HG03060 (cell line): ENCODE results near the gene MASP2.
"Not testable (repeated sequence)": the region's sequence is repeated elsewhere in the genome, so short reads cannot be mapped to it uniquely, and the experiment has no call there.

Source experiments
- ATAC-seq: cut with Tn5 transposase; IDR thresholded peaks from one replicate; pipeline ENCODE4 v1.9.1; 2021; ENCODE audit warnings: low read depth, moderate number of reproducible peaks; ENCODE audit not compliant: unreplicated experiment

The MASP2 gene

GRCh38 chr1:11046625-11047365 lies at the start of gene MASP2:
TSS of gene MASP2 (minus strand) at chr1:11047239. CDS start at chr1:11047207, 32 bp downstream.
- no peak for ATAC-seq

DNA sequence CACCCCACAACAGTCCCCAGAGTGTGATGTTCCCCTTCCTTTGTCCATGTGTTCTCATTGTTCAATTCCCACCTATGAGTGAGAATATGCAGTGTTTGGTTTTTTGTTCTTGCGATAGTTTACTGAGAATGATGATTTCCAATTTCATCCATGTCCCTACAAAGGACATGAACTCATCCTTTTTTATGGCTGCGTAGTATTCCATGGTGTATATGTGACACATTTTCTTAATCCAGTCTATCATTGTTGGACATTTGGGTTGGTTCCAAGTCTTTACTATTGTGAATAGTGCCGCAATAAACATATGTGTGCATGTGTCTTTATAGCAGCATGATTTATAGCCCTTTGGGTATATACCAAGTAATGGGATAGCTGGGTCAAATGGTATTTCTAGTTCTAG lies 36.7 kb upstream of the MASP2 start:
- not testable (repeated sequence) for ATAC-seq

DNA sequence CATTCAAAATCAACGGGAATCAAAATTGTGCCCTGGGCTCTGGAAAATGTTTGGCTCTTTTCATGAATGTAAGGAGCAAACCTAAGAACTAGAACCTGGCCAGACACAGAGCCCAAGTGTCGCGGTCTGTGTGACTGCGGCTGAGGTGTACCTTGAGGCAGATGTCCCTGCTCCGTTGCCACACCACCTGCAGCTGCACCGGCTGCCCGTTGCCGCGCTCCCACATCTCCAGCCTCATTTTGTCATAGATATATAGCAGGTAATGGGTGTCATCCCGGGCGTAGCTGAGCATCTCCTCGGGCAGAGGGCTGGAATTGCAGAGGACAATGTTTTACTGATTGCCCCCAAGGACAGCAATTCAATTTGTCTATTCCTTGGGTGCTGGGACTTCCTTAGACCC lies 33.9 kb upstream of the MASP2 start:
- ATAC-seq = no peak

DNA sequence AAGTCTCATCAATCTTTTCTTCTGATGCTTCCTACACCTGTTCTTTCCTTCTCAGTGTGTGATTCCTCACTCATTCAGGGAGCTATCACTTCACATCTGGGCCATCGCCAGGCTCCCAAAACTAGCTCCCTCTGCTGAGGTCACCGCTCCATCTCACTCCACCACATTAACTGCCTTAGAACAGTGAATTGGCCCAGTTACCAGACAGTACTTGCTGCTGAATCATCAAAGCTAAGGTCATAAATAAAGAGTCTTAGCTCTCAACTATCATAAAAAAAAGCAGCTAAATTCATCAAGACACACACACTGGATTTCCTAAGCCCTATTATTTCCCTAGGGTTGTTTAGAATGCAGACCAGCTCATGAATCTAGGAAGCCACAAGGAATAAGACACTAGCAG lies 31.6 kb upstream of the MASP2 start:
- ATAC-seq = no peak

DNA sequence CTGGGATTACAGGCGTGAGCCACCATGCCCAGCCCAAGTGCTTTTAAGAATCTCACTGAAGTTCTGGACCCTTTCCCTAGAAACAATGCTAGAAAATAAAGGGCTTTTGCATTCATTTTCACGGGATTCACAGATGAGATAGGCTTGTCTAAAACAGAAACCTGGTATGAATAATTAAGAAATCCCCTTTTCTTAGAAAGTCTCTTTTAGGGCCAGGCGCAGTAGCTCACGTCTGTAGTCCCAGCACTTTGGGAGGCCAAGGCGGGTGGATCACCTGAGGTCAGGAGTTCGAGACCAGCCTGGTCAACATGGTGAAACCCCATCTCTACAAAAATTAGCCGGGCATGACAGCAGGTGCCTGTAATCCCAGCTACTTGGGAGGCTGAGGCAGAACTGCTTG lies 26.4 kb upstream of the MASP2 start:
- ATAC-seq = not testable (repeated sequence)

- no peak for ATAC-seq
These were observed 25.3 kb upstream of the MASP2 start for GRCh38 chr1:11072216-11072917.

GRCh38 chr1:11071463-11072215 lies 24.6 kb upstream of the MASP2 start:
- no peak for ATAC-seq

DNA sequence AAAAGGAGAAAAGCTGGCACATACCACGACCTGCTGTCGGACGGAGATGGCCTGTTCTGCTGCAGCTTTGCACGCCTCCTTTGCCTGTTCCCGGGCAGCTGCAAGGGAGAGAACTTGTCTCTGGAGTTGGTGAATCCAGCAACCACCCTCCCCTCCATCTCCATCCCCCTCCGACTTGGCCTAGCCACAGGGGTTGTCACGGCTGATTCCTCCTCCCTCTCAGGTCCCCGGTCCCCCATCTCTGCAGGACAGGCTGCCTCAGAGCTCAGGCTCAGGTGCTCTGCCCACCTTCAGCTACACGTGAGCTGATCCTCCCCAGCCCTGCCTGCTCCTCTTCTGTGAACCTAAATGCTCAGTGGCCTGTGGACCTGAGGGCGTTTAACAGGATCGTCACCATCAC lies 23.8 kb upstream of the MASP2 start:
- no peak for ATAC-seq

DNA sequence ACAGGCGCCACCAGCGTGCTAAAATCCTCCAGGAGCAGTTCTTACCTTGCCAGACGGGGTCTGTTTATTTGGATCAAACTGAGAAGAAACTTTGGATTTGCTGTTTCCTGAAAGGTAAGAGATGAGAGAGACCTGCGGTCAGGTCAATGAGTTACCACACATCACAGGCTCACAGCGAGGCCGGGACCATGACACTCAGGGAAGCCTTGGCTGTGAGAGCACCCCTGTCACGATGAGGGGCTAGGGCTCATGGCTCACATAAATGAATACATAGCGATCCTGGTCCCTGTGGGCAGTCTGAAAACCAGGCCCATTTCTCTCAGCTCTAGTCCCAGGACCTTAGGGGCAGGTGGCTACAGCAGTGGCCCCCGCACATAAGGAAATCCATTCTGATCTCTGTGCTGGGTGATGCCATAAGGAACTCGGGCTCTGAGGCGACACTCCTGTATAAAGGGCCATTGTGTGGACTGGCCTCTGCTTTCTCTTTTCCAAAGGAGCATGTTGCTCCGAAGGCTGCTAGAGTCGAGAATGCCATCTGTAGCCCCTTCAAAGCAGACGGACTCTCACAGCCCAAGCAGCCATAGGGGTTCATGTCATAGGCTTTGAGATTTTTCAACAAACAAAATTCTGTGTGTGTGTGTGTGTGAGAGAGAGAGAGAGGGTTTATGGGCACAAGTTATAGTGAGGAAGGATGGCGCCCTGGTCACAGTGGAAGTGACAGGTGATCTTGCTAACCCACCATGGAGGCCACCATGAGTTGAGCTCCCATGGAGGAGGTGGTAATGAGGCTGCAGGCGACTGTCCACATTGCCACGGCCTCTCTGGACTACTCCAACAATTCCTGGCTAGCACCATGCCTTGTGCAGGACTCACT lies 21.8 kb upstream of the MASP2 start:
- ATAC-seq = no peak

GRCh38 chr1:11067716-11068599 lies 20.9 kb upstream of the MASP2 start:
- no peak for ATAC-seq

DNA sequence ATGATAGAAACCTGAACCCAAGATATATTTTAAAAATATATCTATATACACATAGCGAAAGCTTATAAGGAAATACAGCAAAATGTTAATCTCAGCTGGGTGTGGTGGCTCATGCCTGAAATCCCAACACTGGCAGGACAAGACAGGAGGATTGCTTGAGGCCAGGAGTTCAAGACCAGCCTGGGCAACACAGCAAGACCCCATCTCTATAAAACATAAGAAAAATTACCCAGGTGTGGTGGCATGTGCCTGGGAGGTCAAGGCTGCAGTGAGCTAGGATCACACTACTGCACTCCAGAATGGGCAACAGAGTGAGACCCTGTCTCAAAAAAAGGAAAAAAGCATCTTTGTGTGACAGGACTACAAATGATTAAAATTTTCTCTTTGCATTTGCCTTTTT lies 18.8 kb upstream of the MASP2 start:
- no peak for ATAC-seq

GRCh38 chr1:11064942-11065341 lies 17.9 kb upstream of the MASP2 start:
- no peak for ATAC-seq

- not testable (repeated sequence) for ATAC-seq
These were observed 17.0 kb upstream of the MASP2 start for GRCh38 chr1:11063937-11064537.

- ATAC-seq = no peak
These were observed 15.9 kb upstream of the MASP2 start for GRCh38 chr1:11062965-11063401.

DNA sequence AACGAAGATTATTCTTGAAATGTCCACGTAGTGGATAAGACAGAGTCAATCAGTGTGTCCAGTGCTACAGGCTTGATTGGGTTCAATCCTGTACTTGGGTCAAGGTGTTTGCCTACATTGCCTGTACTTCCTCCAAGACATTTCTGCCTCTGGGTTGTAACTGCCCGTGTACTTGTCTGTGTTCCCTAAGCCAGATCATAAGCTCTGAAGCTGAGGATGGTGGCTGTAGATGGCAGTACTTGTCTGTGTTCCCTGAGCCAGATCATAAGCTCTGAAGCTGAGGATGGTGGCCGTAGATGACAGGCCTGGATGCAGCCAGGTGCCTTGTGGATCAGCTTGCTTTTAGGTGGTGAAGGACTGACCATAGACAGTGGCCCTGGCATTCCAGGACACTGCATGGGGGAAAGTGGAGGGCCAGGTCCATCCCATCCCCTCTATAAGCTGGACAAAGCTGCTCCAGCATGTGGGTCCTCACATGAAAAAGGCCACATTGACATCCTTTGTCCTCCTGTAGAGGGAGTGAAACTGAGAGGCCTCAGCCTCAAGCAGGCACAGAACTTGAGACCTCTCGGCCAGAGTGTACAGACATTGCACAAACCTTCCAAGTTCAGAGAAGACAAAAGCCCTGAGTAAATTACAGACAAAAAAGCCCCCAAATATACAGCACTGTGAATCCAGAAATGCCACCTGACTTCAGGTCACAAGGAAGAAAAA lies 14.8 kb upstream of the MASP2 start:
- ATAC-seq = no peak

GRCh38 chr1:11059968-11060830 lies 13.2 kb upstream of the MASP2 start, which contains the start of gene SRM:
TSS of gene SRM (minus strand) at chr1:11060018. CDS start at chr1:11059943, 75 bp downstream.
- ATAC-seq = peak; percentile 45
